Activated CD4-positive, alpha-beta T cell treated with anti-CD3 and anti-CD28 coated beads, Interleukin-2, amount 50 U/mL, for 24 hours (primary cell): Measurements from ENCODE around the gene FAM200C.
"Not testable (repeated sequence)": the region's sequence is repeated elsewhere in the genome, so short reads cannot be mapped to it uniquely, and the experiment has no call there.

Experiments
- DNase-seq, 2 donors: peaks; one replicate each; pipeline ENCODE4 v3.0.0-alpha.2; 2020; ENCODE audit warnings: low read depth in 1 of 2, low spot score in 1 of 2

The FAM200C gene

DNA sequence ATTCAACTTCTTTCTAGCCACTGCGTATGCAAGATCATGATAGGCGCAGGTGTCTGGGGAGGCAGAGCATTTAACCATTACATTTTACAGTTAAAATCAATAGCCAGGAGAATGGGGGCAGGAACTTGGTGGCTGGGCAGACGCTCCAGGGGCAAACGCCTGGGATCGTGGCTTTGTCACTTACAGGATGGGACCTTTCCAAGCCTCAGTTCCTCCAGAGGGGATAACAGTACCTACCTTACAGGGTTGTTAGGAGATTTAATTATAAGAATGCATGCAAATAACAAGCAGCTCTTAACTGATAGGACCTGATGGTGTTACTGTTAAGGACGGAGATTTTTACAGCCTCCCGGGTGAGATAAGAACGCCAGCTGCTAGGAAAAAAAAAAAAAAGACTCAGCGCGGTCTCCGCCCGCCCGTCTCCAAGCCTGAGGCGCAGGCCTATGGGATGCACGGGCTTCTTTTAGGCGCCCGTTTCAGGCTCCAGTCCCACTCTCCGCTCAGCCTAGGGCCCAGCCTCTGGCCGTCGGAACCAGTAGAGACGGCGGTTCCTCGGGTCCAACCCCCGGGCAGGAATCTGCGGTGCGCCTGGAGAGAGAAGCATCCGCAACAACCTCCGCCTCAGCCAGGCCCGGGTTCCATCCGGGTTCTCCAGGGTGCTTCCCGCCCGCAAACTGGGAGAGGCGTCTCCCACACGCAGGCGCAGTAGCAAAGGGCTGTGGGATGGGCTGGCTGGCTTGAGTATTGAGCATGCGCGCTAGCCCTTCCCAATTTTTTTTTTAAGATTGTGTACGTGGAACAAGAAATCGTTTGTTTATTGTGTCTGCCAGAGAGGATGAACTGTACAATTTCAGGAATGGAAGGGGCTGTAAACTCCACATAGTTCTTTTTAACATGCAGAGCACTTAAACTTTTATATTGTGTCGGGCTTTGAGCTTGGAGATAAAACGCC is at the start of gene FAM200C:
TSS of gene FAM200C (minus strand) at position 653 of the 952 bp plus-strand sequence. CDS start 4,564 bp downstream, outside the sequence.
- peak; percentile 36 to 65 for DNase-seq

DNA sequence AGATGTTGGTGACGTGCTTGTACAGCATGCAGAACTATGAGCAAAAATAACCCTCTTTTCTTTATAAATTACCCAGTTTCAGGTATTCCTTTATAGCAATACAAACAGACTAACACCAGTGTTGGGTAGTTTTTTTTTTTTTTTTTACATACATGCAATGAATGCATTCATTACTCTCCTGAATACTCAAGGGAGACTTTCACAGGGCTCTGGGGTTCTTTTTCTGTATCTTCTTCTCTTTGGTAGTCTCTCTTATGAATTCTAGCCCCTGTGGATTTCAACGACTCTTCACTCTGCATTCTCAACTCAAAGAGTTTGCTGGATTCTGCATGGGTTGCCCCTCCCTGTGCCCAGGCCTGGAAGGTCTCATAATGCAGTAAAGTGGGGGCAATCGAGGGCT is 49.6 kb upstream of the FAM200C start:
- DNase-seq: no peak

DNA sequence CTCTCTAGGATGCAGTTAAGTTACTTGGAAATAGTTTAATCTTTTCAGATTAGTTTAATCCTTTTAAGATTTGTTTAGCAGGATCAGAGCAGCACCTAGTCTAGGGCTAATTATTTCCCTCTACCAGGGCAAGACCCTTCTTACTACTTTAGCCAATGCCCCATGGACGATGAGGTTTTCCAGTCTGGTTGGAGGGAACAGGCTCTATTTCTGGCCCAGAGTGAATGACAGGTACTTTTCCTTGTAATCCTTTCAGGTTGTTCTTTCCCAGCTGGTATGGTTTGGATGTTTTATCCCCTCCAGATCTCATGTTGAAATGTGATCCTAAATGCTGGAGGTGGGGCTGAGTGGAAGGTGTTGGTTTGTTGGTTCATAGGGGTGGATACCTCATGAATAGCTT is 49.0 kb upstream of the FAM200C start:
- no peak for DNase-seq

DNA sequence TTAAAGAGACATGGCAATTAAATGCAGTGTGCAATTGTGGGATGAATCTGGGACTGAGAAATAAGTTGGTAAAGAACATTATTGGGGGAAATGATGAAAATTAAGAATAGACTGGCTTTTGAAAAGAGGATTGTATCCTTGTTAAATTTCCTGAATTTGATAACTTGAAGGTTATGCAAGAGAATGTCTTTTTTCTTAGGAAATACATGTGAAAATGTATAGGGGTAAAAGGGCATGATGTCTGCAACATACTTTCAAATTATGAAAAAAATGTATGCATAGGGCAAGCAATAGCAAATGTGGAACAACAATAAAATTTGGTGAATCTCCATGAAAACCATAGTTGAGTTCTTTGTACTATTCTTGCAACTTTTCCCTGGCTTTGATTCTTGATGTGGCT is 45.9 kb upstream of the FAM200C start:
- no peak for DNase-seq

DNA sequence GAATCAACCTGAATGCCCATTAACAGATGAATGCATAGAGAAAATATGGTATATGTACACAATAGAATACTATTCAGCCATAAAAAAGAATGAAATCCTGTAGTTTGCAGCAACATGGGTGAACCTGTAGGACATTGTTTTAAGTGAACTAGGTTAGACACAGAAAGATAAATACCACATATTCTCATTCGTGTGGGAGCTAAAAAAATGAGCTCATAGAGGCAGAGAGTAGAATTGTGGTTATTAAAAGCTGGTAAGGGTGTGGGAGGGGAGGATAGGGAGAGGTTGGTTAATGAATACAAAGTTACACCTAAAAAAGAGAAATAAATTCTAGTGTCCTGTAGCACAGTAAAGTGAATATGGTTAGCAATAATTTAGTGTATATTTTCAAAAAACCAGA is 45.3 kb upstream of the FAM200C start:
- DNase-seq: no peak

DNA sequence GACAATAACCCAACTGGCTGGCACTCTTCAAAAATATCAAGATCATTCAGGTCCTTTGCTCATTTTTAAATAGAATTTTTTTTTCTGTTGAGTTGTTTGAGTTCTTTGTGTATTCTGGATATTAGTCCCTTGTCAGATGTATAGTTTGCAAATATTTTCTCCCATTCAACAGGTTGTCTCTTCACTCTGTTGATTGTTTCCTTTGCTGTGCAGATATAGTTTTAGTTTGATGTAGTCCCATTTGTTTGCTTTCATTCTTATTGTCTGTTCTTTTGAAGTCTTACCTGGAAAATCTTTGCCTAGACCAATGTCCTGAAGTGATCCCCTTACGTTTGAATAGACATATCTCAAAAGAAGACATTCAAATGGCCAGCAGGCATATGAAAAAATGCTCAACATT is 44.6 kb upstream of the FAM200C start:
- no peak for DNase-seq

DNA sequence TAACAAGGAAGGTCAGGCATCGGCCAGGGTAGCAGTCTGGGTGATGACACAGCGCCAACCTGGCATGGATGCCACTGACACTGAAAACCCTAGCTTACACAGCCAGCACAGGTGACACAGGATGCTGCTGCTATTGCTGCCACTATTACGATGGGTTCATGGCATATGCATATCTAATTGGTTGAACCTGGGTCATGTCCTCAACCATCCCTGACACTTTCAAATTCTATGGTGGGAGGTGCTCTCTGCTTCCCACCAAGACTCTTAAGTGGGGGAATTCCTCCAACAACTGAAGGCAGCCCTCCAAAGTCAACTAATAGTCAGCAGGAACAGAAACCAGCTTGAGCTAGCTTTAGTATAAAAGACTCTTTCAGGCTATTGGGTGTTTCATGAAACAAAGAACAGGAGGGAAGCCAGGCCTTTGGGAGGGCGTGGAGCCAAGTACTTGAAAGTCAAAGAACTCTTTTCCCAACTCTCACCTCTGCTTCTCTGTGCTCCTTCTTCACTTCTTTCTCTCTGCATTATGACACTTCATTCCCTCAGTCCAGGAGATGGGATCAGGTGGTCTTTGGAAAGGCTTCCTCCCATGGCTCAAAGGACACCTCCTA is 43.1 kb upstream of the FAM200C start:
- no peak for DNase-seq

DNA sequence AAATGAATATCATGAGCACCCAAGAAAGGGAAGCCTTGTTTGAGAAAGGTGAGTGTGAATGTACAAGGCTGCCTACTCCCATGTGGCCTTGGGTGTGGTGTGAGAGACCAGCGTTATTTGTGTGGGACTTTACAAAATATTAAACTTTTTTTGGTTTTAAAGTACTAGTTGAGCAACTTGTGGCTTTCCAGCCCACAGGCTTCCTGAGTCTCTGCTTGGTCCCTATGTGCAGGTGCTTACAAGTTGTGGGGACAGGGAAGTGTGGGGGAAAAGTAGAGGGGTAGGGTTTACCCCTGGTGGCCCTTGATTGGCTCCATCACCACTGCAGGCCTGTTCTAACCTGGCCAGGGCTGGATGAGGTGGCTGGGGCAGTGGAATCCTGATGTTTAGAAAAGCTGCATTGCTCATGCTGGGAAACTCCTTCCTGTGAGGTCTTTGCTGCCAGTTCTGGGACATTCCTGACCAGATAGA is 41.5 kb upstream of the FAM200C start:
- no peak for DNase-seq

DNA sequence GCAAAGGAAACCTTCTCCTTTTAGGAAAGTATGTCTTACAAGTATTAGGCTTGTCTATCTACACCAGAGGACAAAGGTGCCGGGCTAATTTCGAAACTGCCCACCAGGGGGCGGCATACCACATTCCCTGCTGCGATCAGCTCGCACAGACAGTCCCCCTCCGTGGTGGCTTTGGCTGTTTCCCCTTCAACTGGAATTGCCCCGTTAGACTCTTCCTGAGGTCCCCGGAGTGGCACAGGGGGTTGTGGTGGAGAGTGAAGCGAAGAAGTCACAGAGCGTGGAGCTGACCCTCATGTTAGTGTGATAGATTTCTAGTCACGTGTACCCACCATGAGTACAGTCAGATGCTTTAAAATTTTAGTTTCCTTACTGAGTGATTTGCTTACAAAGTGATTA is 39.3 kb upstream of the FAM200C start:
- DNase-seq: peak; percentile 89 to 94

DNA sequence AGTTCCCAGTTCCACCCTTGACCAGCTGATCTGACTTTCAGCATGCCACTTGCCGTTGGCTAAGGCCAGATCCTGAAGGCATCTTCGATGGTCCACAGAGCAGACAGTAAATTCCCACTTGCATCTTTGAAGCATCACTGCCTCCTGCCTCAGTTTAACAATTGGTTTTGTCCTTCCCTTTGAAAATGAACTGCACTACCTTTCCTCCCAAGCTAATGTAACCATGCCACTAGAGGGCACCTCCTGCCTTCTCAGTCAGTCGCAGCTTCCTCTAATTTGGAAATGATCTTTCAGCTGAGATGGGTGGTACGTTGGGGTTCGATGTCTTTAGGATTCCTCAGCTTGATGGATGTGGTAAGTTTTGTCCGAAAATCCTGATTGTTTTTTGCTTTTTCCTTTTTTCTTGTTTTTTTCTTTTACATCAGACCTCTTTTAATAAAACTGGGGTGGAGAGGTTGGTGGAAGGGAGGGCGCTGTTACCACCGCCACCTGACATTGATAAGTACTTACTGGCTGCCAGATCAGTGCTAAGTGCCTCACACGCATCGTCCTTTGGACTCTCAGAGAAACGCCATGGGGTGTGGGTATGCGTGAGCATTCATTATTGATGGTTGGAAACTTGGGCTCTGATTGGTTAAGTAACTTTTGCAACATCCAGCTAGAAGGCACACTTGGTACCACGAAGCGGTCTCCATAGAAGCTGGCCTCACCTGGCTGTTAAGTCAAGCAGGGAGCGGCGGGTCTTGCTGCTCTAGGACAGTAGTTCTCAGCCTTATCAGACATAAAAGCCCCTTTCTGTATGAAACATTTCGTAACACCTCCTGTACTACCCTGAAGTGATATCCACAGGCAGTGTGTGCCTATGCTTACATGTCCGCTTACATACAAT is 38.7 kb upstream of the FAM200C start:
- peak; percentile 27 to 68 for DNase-seq

DNA sequence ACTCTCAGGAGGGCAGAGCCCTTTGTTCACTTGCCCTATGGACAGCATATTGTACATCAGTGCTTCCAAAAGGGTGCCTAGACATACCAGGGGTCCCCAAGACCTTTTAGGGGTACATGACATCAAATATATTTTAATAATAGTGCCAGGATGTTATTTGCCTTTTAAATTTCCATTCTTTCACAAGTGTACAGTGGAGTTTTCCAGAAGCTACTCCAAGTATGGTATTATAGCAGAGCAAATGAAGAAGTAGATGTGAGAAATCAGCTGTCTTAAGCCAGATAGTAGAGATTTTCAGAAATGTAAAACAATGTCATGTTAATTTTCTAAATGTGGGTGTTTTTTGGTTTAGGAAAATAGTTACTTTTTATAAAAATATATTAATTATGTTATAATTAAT is 37.4 kb upstream of the FAM200C start:
- DNase-seq: no peak

DNA sequence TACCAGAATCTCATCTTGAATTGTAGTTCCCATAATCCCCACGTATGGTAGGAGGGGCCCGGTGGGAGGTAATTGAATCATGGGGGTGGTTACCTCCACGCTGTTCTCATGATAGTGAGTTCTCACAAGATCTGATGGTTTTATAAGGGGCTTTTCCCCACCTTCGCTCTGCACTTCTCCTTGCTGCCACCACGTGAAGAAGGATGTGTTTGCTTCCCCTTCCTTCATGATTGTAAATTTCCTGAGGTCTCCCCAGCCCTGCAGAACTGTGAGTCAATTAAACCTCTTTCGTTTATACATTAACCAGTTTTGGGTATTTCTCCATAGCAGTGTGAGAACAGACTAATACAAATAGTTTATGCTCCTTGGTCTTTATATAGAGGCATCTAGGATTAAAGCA is 36.8 kb upstream of the FAM200C start:
- DNase-seq: not testable (repeated sequence)

DNA sequence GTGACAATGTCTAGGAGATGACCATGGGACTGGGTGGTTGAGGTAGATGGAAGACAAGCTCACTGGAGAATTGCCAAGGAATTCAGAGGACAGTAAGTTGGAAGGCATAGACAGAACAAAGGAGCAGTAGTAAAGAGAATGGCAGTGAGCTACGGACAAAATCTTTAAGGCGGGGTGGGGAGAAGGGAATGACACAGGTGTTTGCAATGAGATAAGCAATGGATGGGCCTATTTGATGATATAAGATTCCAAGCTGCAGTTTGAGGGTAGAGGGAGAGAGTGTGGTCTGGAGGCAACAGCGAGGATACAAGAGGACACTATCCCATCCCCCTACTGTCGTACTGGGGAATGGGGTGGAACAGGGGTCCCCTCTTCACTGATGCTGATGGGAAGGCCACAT is 36.2 kb upstream of the FAM200C start:
- no peak for DNase-seq

DNA sequence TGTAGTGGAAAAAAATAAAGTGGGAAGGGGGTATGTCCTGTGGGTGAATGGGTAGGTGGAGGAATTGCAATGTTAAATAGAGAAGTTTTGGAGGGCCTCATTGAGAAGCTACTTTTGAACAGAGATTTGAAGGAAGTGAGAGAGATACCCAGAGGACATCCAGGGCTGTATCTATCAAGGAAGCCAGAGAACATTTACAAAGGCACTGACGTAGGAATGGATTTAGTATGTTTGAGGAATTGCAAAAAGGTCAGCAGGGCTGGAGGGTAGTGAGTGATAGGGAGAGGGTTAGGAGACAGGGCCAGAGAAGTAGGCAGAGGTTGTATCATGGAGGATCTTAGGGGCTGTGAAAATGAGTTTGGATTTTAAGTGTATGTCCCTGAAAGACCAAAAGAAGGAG is 35.7 kb upstream of the FAM200C start:
- DNase-seq: no peak

DNA sequence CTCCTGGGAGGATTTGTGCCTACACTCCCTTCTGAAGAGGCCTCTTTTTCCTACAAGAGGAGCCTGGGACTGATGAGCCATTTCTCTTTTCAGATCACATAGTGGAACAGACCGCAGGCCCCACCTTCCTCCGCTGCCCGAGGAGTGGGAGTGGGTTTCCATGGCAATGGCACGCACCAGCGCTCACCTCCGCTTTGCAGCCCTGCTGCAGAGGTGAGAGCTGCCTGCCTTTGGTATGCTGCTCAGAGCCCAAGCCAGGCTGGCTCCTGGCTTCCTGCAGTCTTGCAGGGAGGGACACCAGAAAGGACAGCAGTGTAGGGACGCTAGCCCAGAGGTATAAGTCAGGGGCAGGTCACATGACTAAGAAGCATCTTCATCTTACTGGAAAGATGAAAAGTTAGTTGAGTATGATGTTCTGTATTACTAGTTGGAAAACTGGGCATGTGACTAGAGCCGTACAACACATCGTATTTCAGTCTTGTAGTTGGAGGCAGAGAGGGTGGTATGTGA is 34.2 kb upstream of the FAM200C start:
- DNase-seq: no peak

DNA sequence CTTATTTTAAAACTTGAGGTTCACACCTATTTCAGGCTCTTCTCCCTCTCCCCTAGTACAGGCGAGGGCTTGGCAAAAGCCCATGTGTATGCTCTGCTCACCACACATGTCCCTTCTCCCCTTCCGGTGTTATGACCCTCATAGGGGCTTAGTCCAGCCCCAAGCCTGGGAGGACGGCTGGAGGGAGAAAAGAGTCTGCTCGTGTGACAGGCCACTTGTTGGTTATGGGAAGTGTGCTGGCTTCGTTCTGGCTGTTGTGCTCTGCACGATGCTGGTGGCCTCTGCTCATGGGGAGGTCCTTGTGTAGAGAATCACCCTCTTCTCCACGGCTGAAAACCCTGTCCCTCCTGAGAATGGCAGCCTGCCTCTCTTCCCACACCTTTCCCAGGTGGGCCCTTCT is 32.9 kb upstream of the FAM200C start:
- DNase-seq: no peak

DNA sequence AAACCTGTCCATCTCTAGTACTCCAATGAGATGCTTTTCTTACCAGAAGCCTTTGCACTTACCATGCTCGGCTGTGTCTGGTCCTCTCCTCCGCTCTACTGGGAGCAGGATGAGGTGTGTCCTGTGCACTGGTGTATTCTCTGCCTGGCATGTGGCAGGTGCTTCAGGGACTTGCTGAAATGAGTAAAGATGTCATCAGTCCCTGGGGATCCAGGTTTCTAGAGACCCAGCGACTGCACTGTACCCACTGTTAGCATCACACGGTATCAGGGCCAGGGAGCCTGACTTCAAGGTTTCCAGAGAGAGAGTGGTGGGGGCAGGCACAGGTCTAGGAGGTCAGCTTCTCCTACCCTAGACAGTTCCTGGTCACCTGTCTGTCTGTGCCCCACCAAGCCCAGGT is 32.3 kb upstream of the FAM200C start:
- no peak for DNase-seq

DNA sequence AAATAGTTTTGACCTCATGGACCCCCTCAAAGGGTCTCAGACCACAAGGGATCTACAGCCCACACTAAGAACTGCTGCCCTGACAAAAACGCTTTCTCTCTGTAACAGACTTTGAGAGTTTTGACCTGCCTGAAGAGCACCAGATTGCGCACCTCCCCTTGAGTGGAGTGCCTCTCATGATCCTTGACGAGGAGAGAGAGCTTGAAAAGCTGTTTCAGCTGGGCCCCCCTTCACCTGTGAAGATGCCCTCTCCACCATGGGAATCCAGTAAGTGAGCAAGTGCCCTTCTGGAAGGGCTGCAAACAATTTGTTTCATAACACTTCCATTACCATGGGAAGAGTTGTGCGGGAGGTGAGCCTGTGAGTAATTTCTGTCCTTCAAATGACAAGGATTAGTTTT is 27.8 kb upstream of the FAM200C start:
- DNase-seq: no peak

DNA sequence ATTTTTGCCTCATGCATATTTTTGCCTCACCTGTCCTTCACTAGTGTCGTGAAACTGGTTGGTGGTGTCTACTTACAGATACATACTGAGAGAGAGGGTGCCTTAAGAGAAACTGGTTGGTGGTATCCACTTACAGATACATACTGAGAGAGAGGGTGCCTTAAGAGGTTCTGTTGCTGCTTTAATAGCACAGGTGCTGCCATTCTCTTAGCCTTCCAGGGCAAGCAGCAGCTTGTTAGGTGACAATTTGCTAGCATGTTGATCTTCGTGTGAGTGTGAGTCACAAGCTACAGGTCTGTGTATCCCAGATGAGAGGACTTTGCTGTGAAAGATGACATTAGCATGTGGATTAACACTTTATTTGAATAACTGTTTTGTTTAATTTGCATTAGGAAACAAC is 23.2 kb upstream of the FAM200C start:
- DNase-seq: no peak

DNA sequence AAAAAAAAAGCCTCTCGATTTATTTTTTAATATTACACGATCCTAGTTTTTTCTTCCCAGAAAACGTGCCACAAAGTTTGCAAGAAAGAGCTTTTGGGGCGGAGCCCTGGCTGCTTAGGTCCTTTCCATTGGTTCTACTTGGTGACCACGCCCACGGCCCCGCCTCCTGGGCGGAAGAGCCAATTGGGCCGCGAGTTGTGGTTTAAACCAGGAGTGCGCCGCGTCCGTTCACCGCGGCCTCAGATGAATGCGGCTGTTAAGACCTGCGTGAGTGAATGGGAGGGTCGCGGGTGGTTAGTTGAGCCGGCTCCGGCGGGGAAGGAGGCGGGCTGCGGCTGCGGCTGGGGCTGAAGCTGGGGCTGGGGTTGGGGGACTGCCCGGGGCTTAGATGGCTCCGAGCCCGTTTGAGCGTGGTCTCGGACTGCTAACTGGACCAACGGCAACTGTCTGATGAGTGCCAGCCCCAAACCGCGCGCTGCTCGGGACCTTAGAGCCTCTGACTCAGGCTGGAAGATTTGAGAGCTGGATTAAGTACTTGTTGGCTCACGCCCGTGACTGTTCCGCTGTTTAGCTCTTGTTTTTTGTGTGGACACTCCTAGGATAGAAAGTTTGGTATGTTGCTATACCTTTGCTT is 21.9 kb upstream of the FAM200C start, which contains the start of gene PTTG1:
TSS of gene PTTG1 (plus strand) at position 231 of the 634 bp plus-strand sequence. CDS start 458 bp downstream, outside the sequence.
- peak; percentile 65 to 83 for DNase-seq

DNA sequence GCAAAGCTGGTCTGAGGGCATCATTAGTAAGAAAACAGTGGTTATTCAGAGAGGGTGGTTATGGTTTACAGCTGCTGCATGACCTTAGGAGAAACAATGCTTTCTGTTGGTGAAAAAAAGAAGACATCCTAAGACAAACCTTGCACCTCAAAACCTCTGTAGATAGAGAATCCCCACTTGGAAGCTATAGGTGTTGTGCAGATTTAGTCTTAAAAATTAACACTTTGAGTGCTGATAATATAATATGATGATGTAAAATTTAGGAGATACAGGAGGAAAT is 20.4 kb upstream of the FAM200C start:
- no peak for DNase-seq
